H1 (cell line): ENCODE data around the gene PGAM5. TPM values are rescaled to one million over a fixed set of nuclear protein-coding genes. Genes with fewer than 3 reads are reported as not detected.

Experiments
- CTCF ChIA-PET: fragments of 300-600 bp; sonication (Branson Sonifier 250); formaldehyde crosslinking; loops from one replicate; lab custom pipeline; 2021; ENCODE audit not compliant: partially characterized antibody; lab: Charles Lee
- POLR2A ChIA-PET: fragments of 300-600 bp; sonication (Branson Sonifier 250); formaldehyde crosslinking; loops from one replicate; lab custom pipeline; 2021; ENCODE audit warnings: inconsistent platforms; ENCODE audit not compliant: partially characterized antibody; lab: Charles Lee
- DNase-seq, 2 experiments: peaks; one replicate each; pipeline versions ENCODE4 v3.0.0 to v3.0.0-alpha.2; 2010 to 2022; ENCODE audit warnings: low spot score in 2 of 2, low read depth in 1 of 2, mixed read lengths in 1 of 2
- FAIRE-seq: peaks from 2 replicates; lab custom pipeline; 2011; peaks lifted over from hg19 to GRCh38; lab: Jason Lieb, UNC
- H2AFZ ChIP-seq: 2 replicates; pipeline ENCODE4 v1.8.1; 2012; ENCODE audit warnings: low read length, inconsistent platforms
- H2AK5ac ChIP-seq: 2 replicates; pipeline ENCODE4 v1.6.1; 2013; ENCODE audit warnings: low read depth, low read length
- H2BK120ac ChIP-seq: replicated peaks from 2 replicates; pipeline ENCODE3; 2013; ENCODE audit warnings: low read depth, low read length, inconsistent platforms
- H2BK12ac ChIP-seq: 2 replicates; pipeline ENCODE4 v1.6.1; 2013; ENCODE audit warnings: low read depth, low read length
- H2BK15ac ChIP-seq: 2 replicates; pipeline ENCODE4 v1.6.1; 2013; ENCODE audit warnings: low read length
- H2BK20ac ChIP-seq: 2 replicates; pipeline ENCODE4 v1.6.1; 2013; ENCODE audit warnings: low read length
- H2BK5ac ChIP-seq: 2 replicates; pipeline ENCODE4 v1.6.1; 2013; ENCODE audit warnings: low read depth, low read length
- H3K14ac ChIP-seq: 2 replicates; pipeline ENCODE4 v1.6.1; 2013; ENCODE audit warnings: inconsistent platforms; ENCODE audit not compliant: insufficient read length
- H3K18ac ChIP-seq: 2 replicates; pipeline ENCODE4 v1.6.1; 2013; ENCODE audit warnings: low read length; ENCODE audit errors: extremely low read depth
- H3K23ac ChIP-seq: 2 replicates; pipeline ENCODE4 v1.6.1; 2013; ENCODE audit warnings: inconsistent platforms; ENCODE audit not compliant: insufficient read length
- H3K23me2 ChIP-seq: 2 replicates; pipeline ENCODE4 v1.6.1; 2013; ENCODE audit warnings: low read depth, low read length
- H3K27ac ChIP-seq: 2 replicates; pipeline ENCODE4 v1.6.1; 2011; ENCODE audit warnings: low read depth, low read length, inconsistent platforms
- H3K27me3 ChIP-seq, 4 experiments: replicated peaks in 1 of 4; 1 replicate in 1 of 4; 2 replicates in 3 of 4; pipeline versions ENCODE4 v1.6.1 to v1.8.1; 2011 to 2013; ENCODE audit warnings: low read length in 3 of 4, mild to moderate bottlenecking in 3 of 4, inconsistent platforms in 2 of 4, mixed read lengths in 2 of 4, moderate library complexity in 1 of 4; ENCODE audit not compliant: control insufficient read depth in 3 of 4, insufficient read depth in 3 of 4; ENCODE audit errors: extremely low read depth in 1 of 4
- H3K36me3 ChIP-seq, 4 experiments: 2 replicates each; pipeline versions ENCODE4 v1.6.1 to v1.8.1; 2011 to 2013; ENCODE audit warnings: mild to moderate bottlenecking in 4 of 4, low read length in 3 of 4, moderate library complexity in 2 of 4, control low read depth in 1 of 4, inconsistent platforms in 1 of 4; ENCODE audit not compliant: insufficient read depth in 4 of 4, control insufficient read depth in 2 of 4
- H3K4ac ChIP-seq: replicated peaks from 2 replicates; pipeline ENCODE3; 2013; ENCODE audit warnings: low read length, low read depth, mixed read lengths, inconsistent platforms; ENCODE audit not compliant: insufficient read length
- H3K4me1 ChIP-seq, 4 experiments: replicated peaks in 1 of 4; 1 replicate in 1 of 4; 2 replicates in 3 of 4; pipeline versions ENCODE4 v1.6.1 to v1.8.1; 2011 to 2013; ENCODE audit warnings: low read length in 3 of 4, inconsistent platforms in 2 of 4, mixed read lengths in 1 of 4; ENCODE audit not compliant: insufficient read depth in 4 of 4, control insufficient read depth in 3 of 4
- H3K4me2 ChIP-seq, 2 experiments: 2 replicates each; pipeline versions ENCODE4 v1.6.1 to v1.8.1; 2011 to 2013; ENCODE audit warnings: low read depth in 2 of 2, low read length in 2 of 2, control low read depth in 1 of 2, inconsistent platforms in 1 of 2, mild to moderate bottlenecking in 1 of 2; ENCODE audit not compliant: insufficient read depth in 1 of 2
- H3K4me3 ChIP-seq, 4 experiments: fragments of 200-600, 300-600 bp in 1 of 4; sonication (generic), shearing (Covaris generic), sonication (Bioruptor Twin) in 1 of 4; 2 replicates each; pipeline versions ENCODE4 v1.5.1 to v1.8.1; 2011 to 2016; ENCODE audit warnings: low read length in 4 of 4, low read depth in 3 of 4, control low read depth in 2 of 4, inconsistent platforms in 2 of 4, mild to moderate bottlenecking in 2 of 4, mixed read lengths in 1 of 4, moderate library complexity in 1 of 4; ENCODE audit not compliant: insufficient read depth in 2 of 4; ENCODE audit errors: extremely low read depth in 1 of 4
- H3K56ac ChIP-seq: replicated peaks from 2 replicates; pipeline ENCODE3; 2013; ENCODE audit warnings: low read depth, mild to moderate bottlenecking, mixed read lengths, low read length, inconsistent platforms; ENCODE audit not compliant: insufficient read length
- H3K79me1 ChIP-seq: 2 replicates; pipeline ENCODE4 v1.6.1; 2013; ENCODE audit warnings: low read depth, low read length, control low read depth
- H3K79me2 ChIP-seq, 2 experiments: 2 replicates each; pipeline versions ENCODE4 v1.6.1 to v1.8.1; 2012 to 2013; ENCODE audit warnings: low read length in 2 of 2, mild to moderate bottlenecking in 2 of 2, inconsistent platforms in 1 of 2; ENCODE audit not compliant: insufficient read depth in 2 of 2, control insufficient read depth in 1 of 2
- H3K9ac ChIP-seq, 4 experiments: replicated peaks in 1 of 4; 1 replicate in 1 of 4; 2 replicates in 3 of 4; pipeline versions ENCODE4 v1.6.1 to v1.8.1; 2011 to 2013; ENCODE audit warnings: low read depth in 3 of 4, low read length in 3 of 4, control low read depth in 2 of 4, mild to moderate bottlenecking in 2 of 4, moderate library complexity in 2 of 4, inconsistent platforms in 1 of 4; ENCODE audit errors: extremely low read depth in 1 of 4
- H3K9me3 ChIP-seq, 2 experiments: 2 replicates each; pipeline versions ENCODE4 v1.6.1 to v1.8.1; 2012 to 2013; ENCODE audit warnings: mild to moderate bottlenecking in 2 of 2, moderate library complexity in 2 of 2, control low read depth in 1 of 2, inconsistent platforms in 1 of 2, low read depth in 1 of 2, low read length in 1 of 2, mixed read lengths in 1 of 2; ENCODE audit not compliant: insufficient read depth in 2 of 2
- H4K20me1 ChIP-seq, 2 experiments: replicated peaks in 1 of 2; 2 replicates each; pipeline versions ENCODE3 to v1.8.1; 2011 to 2013; ENCODE audit warnings: inconsistent platforms in 2 of 2, low read length in 2 of 2, mild to moderate bottlenecking in 1 of 2; ENCODE audit not compliant: insufficient read depth in 2 of 2, control insufficient read depth in 1 of 2
- H4K5ac ChIP-seq: 2 replicates; pipeline ENCODE4 v1.6.1; 2013; ENCODE audit warnings: low read length, low read depth, mixed read lengths, inconsistent platforms; ENCODE audit not compliant: insufficient read length
- H4K8ac ChIP-seq: 2 replicates; pipeline ENCODE4 v1.8.0; 2013; ENCODE audit warnings: mild to moderate bottlenecking, moderate library complexity, low read length, inconsistent platforms; ENCODE audit not compliant: insufficient read depth; ENCODE audit errors: extremely low read depth
- H4K91ac ChIP-seq: replicated peaks from 2 replicates; pipeline ENCODE3; 2013; ENCODE audit warnings: low read length, mixed read lengths, inconsistent platforms; ENCODE audit not compliant: insufficient read length
- EP300 ChIP-seq, 2 experiments: IDR thresholded peaks; 1 replicate in 1 of 2; 2 replicates in 1 of 2; pipeline ENCODE4 v1.6.1; 2011 to 2012; ENCODE audit warnings: low read depth in 2 of 2, low read length in 2 of 2, mild to moderate bottlenecking in 2 of 2, borderline replicate concordance in 1 of 2, inconsistent platforms in 1 of 2, moderate library complexity in 1 of 2
- KDM1A ChIP-seq: fragments of 200-600, 300-600 bp; sonication (generic); IDR thresholded peaks from 2 replicates; pipeline ENCODE4 v1.7.1; 2016; ENCODE audit warnings: mild to moderate bottlenecking, low read length, borderline replicate concordance
- PHF8 ChIP-seq: fragments of 200-600 bp; sonication (generic); conservative IDR thresholded peaks from 2 replicates; pipeline ENCODE4 v1.7.1; 2012; ENCODE audit warnings: low read depth, mild to moderate bottlenecking, inconsistent platforms, low read length, moderate library complexity
- WGBS, 2 experiments: shearing (Covaris generic) in 1 of 2; methylation state at CpG; one replicate each; pipeline versions ENCODE4 v1.1.6 to v1.1.7; 2013 to 2015; ENCODE audit warnings: low lambda C conversion rate in 2 of 2, mixed read lengths in 2 of 2, inconsistent platforms in 1 of 2, low coverage in 1 of 2, missing lambda C conversion rate in 1 of 2; ENCODE audit not compliant: insufficient replicate concordance in 2 of 2, insufficient coverage in 1 of 2, insufficient read length in 1 of 2; ENCODE audit errors: extremely low coverage in 1 of 2, missing lambda C conversion rate in 1 of 2; 5-methylcytosine and 5-hydroxymethylcytosine counted together
- polyA plus RNA-seq, 7 experiments: library from polyadenylated mRNA; depleted of rRNA in 3 of 7; stranded (reverse) in 5 of 7; unstranded in 2 of 7; fragments of >200 nt in 5 of 7; fragments of 200-250 nt in 2 of 7; gene quantifications; 1 replicate in 5 of 7; 2 replicates in 1 of 7; 4 replicates in 1 of 7; pipeline versions ENCODE4 v1.2.1 to v1.2.3, GENCODE V29; 2011 to 2013; ENCODE audit warnings: missing spikeins in 2 of 7, mixed read lengths in 2 of 7
- total RNA-seq: library from RNA; stranded (reverse); fragmentation: NEBNext Ultra II Directional; extraction: Animal tissue kit (Norgen Biotek cat#: 25700); gene quantifications from 2 replicates; pipeline ENCODE4 v1.2.1, GENCODE V29; 2021

The PGAM5 gene
- total and polyA plus RNA-seq, 2 of the 8 experiments (the other 6 are each of a cell fraction or from before 2014, with no cell fraction given): 66.4 to 84.0 TPM

- Histone ChIP-seq H3K56ac (peak overlapping the region; percentile 16), H3K4me3 (peak overlapping the region; percentile 82 to 94 (median 86)), H3K18ac (no peak overlapping the region; the same call in 1 of the 2 replicates), H4K5ac (no peak overlapping the region), H3K4me2 (peak overlapping the region; percentile 51 to 94), H3K79me1 (peaks cover 9% of the 10 kb centered on the region), H2BK15ac (no peak overlapping the region), H2AFZ (no peak overlapping the region), H2BK20ac (no peak overlapping the region), H3K14ac (no peak overlapping the region), H4K91ac (peak overlapping the region; percentile 27), H2BK5ac (no peak overlapping the region), H3K36me3 (peaks cover 6 to 10% (median 7%) of the 10 kb centered on the region in 4 experiments; a peak in 6 of 8 replicates), H4K20me1 (peaks cover 3 to 11% of the 10 kb centered on the region in 2 experiments), H3K27ac (no peak overlapping the region), H3K4me1 (no peaks in the 10 kb centered on the region; a peak in 1 of 7 replicates), H2BK12ac (no peak overlapping the region), H3K23ac (no peak overlapping the region), H3K4ac (no peak overlapping the region), H3K9me3 (no peaks in the 10 kb centered on the region; a peak in 1 of 4 replicates), H2AK5ac (no peak overlapping the region), H2BK120ac (no peak overlapping the region), H3K27me3 (no peaks in the 10 kb centered on the region), H3K23me2 (peaks cover 6% of the 10 kb centered on the region; the same call in 1 of the 2 replicates), H3K9ac (peak overlapping the region; percentile 55 to 74 (median 68)), H3K79me2 (peaks cover 7 to 33% of the 10 kb centered on the region in 2 experiments), H4K8ac (no peak overlapping the region)
- WGBS, 2 experiments: 24% methylated on average over 33 of the region's 59 CpGs; no CpG with 5 or more reads in 1 of the 2 experiments
- DNase-seq: peak in 1 of 2 experiments; percentile 72
- CTCF ChIA-PET: no interaction called here
- FAIRE-seq: no peak
- POLR2A ChIA-PET: interaction anchor here (0.8 to 2.6 kb wide), 10 partner anchors 10 to 65 kb away, joined by 3 to 21 read pairs (median 6); partner anchors contain the start of genes POLE and PXMP2
- TF ChIP-seq EP300 (IDR thresholded peaks at IDR 0.05; ENCODE audit: borderline replicate concordance in 1 of 2, low read depth in 2 of 2, low read length in 2 of 2) (no peak), KDM1A (peak; percentile 90), PHF8 (peak; percentile 35)
Observed at GRCh38 chr12:132711080-132711843, 620 bp downstream of the PGAM5 start.
